Stomach (tissue), 9 donors: ENCODE measurements around the gene CA5A. TPM values are rescaled to one million over a fixed set of nuclear protein-coding genes. Genes with fewer than 3 reads are reported as not detected.

ENCODE experiments used
- DNase-seq, 2 donors: peaks; one replicate each; pipeline versions ENCODE4 v3.0.0 to v3.0.0-alpha.2; 2013 to 2019
- H3K27ac ChIP-seq, 5 donors: fragments of 200-600 bp in 4 of 5; sonication (generic) in 4 of 5; one replicate each; pipeline ENCODE4 v1.5.1; 2013 to 2019; ENCODE audit warnings: mild to moderate bottlenecking in 1 of 5, moderate library complexity in 1 of 5
- H3K27me3 ChIP-seq, 3 donors: fragments of 200-600 bp; sonication (generic); one replicate each; pipeline ENCODE4 v1.5.1; 2017 to 2019; ENCODE audit warnings: mixed run types in 1 of 3
- H3K36me3 ChIP-seq, 4 donors: fragments of 200-600 bp; sonication (generic); 1 replicate in 3 of 4; 2 replicates in 1 of 4; pipeline ENCODE4 v1.5.1; 2016 to 2019
- H3K4me1 ChIP-seq, 4 donors: fragments of 200-600 bp; sonication (generic); one replicate each; pipeline ENCODE4 v1.5.1; 2016 to 2019
- H3K4me3 ChIP-seq, 4 donors: fragments of 200-600 bp; sonication (generic) in 3 of 4; one replicate each; pipeline ENCODE4 v1.5.1; 2016 to 2019; ENCODE audit warnings: mild to moderate bottlenecking in 1 of 4
- H3K9me3 ChIP-seq, 4 donors: fragments of 200-600 bp; sonication (generic); one replicate each; pipeline ENCODE4 v1.5.1; 2016 to 2019
- EP300 ChIP-seq: sonication (generic); formaldehyde crosslinking; IDR thresholded peaks from one replicate; pipeline ENCODE4 v1.6.1; 2017; ENCODE audit warnings: antibody characterized with exemption
- POLR2A ChIP-seq, 4 donors: fragments of 450-650 bp; IDR thresholded peaks; one replicate each; pipeline ENCODE4 v1.6.1; 2016; ENCODE audit warnings: antibody characterized with exemption in 4 of 4, control low read depth in 2 of 4, mild to moderate bottlenecking in 1 of 4, moderate library complexity in 1 of 4
- POLR2AphosphoS5 ChIP-seq, 3 donors: sonication (generic); formaldehyde crosslinking; IDR thresholded peaks; one replicate each; pipeline ENCODE4 v1.6.1; 2016; ENCODE audit warnings: antibody characterized with exemption in 3 of 3
- WGBS, 5 donors: extraction: QIAGEN DNeasy Blood & Tissue Kit in 3 of 5; methylation state at CpG; one replicate each; pipeline versions ENCODE4 v1.1.5 to v1.1.7; 2013 to 2018; 5-methylcytosine and 5-hydroxymethylcytosine counted together
- intact Hi-C: fragments of 100-400 bp; cut with DNase I; formaldehyde crosslinking; loops from one replicate; pipeline ENCODE4 v1.15.1; 2023; ENCODE audit warnings: low total_unique reads
- polyA plus RNA-seq, 3 donors: library from polyadenylated mRNA; stranded (reverse); fragments of 200-250 nt; gene quantifications; one replicate each; pipeline ENCODE4 v1.2.3, GENCODE V29; 2013
- total RNA-seq, 5 donors: library from RNA; depleted of rRNA; stranded (reverse); fragments of >200 nt; gene quantifications; one replicate each; pipeline versions ENCODE4 v1.1.0 to v1.2.3, GENCODE V29; 2014 to 2016
- TF ChIP-seq, protein P1 (sequence below), 7 experiments: fragments of 450-650 bp in 4 of 7; fragments of 200-600 bp in 3 of 7; sonication (generic) in 3 of 7; IDR thresholded peaks; one replicate each; pipeline ENCODE4 v1.5.1; 2016 to 2019; ENCODE audit warnings: antibody characterized with exemption in 7 of 7, control low read depth in 2 of 7, mild to moderate bottlenecking in 1 of 7
- donor health status: healthy with polysubstance abuse.
- donor health status: Bipolar disorder and iron deficiency.
- donor health status: healthy.

Gene CA5A
- total and polyA plus RNA-seq, 8 donors = not detected

DNA sequence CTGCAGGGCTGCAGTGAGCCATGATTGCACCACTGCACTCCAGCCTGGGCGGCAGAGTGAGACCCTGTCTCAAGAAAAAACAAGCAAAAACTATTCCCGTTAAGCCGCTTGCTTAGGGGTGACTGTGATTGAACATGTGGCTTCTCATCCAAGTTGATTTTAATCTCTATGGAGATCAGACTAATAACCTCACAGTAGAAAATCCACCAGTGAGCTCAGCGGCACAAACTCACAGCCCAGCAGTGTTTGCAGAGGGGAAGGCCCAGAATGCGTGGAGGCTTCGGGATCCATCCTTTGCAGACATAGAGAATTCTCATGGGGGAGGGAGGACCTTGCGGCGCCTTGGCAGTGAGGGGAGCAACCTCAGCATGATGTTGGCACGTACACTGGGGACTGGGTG lies 22.3 kb upstream of the CA5A start:
- Histone ChIP-seq H3K36me3 (peaks cover 0 to 20% (median 12%) of the 10 kb centered on the region in 4 donors), H3K4me3 (no peak overlapping the region), H3K27ac (no peak overlapping the region), H3K27me3 (no peaks in the 10 kb centered on the region), H3K9me3 (no peaks in the 10 kb centered on the region), H3K4me1 (peaks cover 20 to 60% (median 48%) of the 10 kb centered on the region in 4 donors)
- 89 to 94% (median 92%) methylated on average over 9 of the region's 9 CpGs for WGBS, 5 donors
- intact Hi-C loops = no loop called here
- TF ChIP-seq EP300 (no peak), POLR2A (IDR thresholded peaks at IDR 0.05) (no peak), POLR2AphosphoS5 (IDR thresholded peaks at IDR 0.05) (no peak)
- TF ChIP-seq, protein P1, sequence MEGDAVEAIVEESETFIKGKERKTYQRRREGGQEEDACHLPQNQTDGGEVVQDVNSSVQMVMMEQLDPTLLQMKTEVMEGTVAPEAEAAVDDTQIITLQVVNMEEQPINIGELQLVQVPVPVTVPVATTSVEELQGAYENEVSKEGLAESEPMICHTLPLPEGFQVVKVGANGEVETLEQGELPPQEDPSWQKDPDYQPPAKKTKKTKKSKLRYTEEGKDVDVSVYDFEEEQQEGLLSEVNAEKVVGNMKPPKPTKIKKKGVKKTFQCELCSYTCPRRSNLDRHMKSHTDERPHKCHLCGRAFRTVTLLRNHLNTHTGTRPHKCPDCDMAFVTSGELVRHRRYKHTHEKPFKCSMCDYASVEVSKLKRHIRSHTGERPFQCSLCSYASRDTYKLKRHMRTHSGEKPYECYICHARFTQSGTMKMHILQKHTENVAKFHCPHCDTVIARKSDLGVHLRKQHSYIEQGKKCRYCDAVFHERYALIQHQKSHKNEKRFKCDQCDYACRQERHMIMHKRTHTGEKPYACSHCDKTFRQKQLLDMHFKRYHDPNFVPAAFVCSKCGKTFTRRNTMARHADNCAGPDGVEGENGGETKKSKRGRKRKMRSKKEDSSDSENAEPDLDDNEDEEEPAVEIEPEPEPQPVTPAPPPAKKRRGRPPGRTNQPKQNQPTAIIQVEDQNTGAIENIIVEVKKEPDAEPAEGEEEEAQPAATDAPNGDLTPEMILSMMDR (IDR thresholded peaks at IDR 0.05) = no peak
- no peak for DNase-seq

DNA sequence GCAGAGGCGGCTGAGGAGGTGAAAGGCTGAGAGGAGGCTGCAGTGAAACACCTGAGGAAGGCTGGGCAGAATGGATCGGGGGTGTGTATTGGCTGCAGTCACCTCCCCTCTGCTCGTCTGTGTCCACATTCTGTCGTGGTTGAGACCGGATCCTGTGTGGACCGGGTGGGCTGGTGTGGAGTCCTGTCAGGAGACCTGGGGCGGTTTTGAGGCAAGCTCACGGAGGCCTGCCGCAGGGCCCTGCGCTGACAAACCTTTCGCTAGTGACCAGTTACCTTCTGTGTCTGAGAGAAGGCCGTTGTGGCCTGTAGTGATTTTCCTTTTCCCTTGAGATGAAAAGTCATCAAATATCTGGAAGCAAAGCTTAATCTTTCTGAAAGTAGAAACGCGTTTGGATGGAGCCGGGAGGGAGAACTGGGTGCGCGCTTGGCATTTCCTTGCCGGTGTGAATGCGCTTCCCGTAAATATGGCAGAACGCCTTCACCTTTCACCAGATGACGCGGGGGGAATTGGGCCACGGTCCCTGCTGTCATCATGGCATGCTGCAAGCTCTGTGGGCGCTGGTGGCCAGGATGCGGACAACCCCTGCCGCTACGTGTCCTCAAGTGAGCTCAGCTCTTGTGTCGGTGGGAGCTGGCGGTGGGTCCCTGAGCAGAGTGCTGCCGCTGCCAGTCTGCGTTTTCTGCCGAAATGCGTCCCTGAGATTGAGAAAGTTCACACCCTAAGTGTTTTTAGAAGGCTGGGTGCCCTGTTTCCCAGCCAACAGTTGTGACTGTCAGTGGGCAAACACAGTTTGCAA lies 21.2 kb upstream of the CA5A start:
- TF ChIP-seq POLR2A (IDR thresholded peaks at IDR 0.05) (no peak), EP300 (no peak), POLR2AphosphoS5 (IDR thresholded peaks at IDR 0.05) (no peak)
- TF ChIP-seq, protein P1 (IDR thresholded peaks at IDR 0.05) = no peak
- peaks cover 0 to 24% (median 14%) of the 10 kb centered on the region in 4 donors for H3K36me3 ChIP-seq
- no peak for DNase-seq
- peak overlapping the region in 1 of 5 donors; percentile 95 for H3K27ac ChIP-seq
- no peaks in the 10 kb centered on the region for H3K9me3 ChIP-seq
- H3K4me3 ChIP-seq = no peak overlapping the region
- H3K4me1 ChIP-seq = peaks cover 31 to 66% (median 60%) of the 10 kb centered on the region in 4 donors
- intact Hi-C loops = no loop called here
- no peaks in the 10 kb centered on the region for H3K27me3 ChIP-seq
- WGBS, 5 donors = 90 to 93% (median 92%) methylated on average over 34 of the region's 34 CpGs

DNA sequence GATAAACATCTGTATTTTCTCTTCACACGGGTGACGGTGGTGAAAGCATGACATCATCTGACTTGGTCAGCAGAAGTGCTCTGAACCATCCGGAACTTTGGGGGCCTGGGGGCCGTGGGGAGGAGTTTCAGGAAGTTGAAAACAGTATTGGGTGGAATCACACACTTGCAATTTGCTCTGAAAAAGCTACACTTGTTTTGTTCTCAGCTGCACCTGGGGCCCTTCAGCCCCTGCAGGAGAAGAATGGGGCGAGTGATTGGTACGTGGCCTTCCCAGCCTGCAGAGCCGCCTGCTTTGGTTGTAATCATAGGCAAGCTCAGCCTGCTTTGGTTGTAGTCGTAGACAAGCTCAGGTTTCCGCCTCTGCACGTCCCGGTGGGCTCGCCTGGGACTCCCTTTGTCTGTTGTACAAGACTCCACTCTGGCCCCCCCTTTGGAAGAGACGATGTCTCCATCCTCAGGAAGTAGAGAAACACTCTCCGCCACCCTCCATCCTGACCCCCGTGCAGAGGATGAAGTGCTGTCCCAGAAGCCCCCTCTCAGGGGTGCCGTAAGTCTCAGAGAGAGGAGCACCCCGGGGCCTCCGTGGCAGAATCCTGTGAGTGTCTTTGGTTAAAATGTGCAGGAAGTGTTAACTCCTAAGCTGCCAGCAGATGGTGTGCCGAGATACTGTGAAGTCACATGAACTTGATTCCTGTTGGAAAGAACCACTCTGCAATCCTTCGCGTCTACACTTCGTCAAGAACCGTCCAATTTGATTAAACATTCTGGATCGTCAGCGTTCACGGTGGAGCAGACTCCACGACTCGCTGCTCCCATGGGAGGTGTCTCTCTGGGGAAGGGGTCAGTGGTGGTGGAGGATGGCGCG lies 20.3 kb upstream of the CA5A start:
- no peaks in the 10 kb centered on the region for H3K27me3 ChIP-seq
- H3K36me3 ChIP-seq = peaks cover 0 to 24% (median 14%) of the 10 kb centered on the region in 4 donors
- H3K27ac ChIP-seq = peak overlapping the region in 4 of 5 donors; percentile 41 to 95 (median 79)
- peak in 1 of 2 donors; percentile 89 for DNase-seq
- H3K9me3 ChIP-seq = no peaks in the 10 kb centered on the region
- TF ChIP-seq POLR2AphosphoS5 (IDR thresholded peaks at IDR 0.05) = no peak
- TF ChIP-seq, protein P1 (IDR thresholded peaks at IDR 0.05) = no peak
- TF ChIP-seq EP300 = no peak
- no peak for TF ChIP-seq POLR2A (IDR thresholded peaks at IDR 0.05)
- peaks cover 36 to 73% (median 66%) of the 10 kb centered on the region in 4 donors for H3K4me1 ChIP-seq
- intact Hi-C loops = no loop called here
- WGBS, 5 donors = 45 to 54% (median 49%) methylated on average over 20 to 30 of the region's 30 CpGs
- H3K4me3 ChIP-seq = peak overlapping the region in 1 of 4 donors; percentile 12

DNA sequence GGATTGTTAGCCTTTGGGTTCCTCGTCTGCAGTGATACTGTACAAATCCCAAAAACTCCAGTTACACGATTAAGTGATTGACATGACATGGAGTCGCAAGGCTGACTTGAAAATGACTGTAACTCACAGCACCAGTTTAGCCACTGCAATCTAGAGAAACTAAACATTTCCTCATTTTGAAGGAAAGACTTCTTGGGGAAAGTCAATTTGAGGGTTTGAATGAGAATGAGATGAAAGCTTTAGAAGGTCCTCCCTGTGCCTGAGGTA lies 19.7 kb upstream of the CA5A start:
- Histone ChIP-seq H3K36me3 (peaks cover 0 to 24% (median 14%) of the 10 kb centered on the region in 4 donors), H3K4me3 (no peak overlapping the region), H3K27me3 (no peaks in the 10 kb centered on the region), H3K4me1 (peaks cover 36 to 73% (median 66%) of the 10 kb centered on the region in 4 donors), H3K9me3 (no peaks in the 10 kb centered on the region), H3K27ac (peak overlapping the region in 4 of 5 donors; percentile 41 to 95 (median 79))
- whole genome bisulfite sequencing, 5 donors = 46 to 66% (median 63%) methylated on average over 3 of the region's 3 CpGs
- intact Hi-C loops = no loop called here
- DNase-seq = no peak
- TF ChIP-seq POLR2A (IDR thresholded peaks at IDR 0.05) = no peak
- no peak for TF ChIP-seq POLR2AphosphoS5 (IDR thresholded peaks at IDR 0.05)
- TF ChIP-seq EP300 = no peak
- TF ChIP-seq, protein P1 (IDR thresholded peaks at IDR 0.05) = no peak
